ENCODE results near the gene IFI27. TPM values are rescaled to one million over a fixed set of nuclear protein-coding genes. Genes with fewer than 3 reads are reported as not detected.

The IFI27 gene
- total RNA-seq, 2 donors from 2014 or later: 140 to 229 TPM

DNA sequence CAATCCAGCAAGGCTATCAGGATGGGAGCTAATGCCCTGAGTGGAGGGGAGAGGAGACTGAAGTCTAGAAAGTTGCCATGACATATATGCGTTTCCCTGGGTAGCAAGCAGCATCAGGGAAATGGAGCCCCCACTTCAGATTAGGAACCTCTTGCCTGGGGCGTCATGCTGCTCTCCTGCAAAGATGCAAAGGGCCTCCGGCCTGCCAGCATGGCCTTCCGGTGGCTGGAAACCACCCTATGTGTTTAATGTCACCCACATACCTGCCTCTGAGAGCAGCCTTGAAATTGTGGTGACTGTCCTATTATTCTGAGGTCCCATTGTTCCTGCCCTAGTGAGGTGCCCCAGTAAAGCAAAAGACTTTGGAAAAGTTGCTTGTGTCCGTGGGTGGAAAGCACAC lies 28.9 kb downstream of the IFI27 start:
- Histone ChIP-seq H3K27ac (no peak overlapping the region), H3K36me3 (no peaks in the 10 kb centered on the region), H3K4me3 (no peak overlapping the region), H3K9me3 (no peaks in the 10 kb centered on the region), H3K27me3 (no peaks in the 10 kb centered on the region), H3K4me1 (no peaks in the 10 kb centered on the region)
- TF ChIP-seq, protein P1, sequence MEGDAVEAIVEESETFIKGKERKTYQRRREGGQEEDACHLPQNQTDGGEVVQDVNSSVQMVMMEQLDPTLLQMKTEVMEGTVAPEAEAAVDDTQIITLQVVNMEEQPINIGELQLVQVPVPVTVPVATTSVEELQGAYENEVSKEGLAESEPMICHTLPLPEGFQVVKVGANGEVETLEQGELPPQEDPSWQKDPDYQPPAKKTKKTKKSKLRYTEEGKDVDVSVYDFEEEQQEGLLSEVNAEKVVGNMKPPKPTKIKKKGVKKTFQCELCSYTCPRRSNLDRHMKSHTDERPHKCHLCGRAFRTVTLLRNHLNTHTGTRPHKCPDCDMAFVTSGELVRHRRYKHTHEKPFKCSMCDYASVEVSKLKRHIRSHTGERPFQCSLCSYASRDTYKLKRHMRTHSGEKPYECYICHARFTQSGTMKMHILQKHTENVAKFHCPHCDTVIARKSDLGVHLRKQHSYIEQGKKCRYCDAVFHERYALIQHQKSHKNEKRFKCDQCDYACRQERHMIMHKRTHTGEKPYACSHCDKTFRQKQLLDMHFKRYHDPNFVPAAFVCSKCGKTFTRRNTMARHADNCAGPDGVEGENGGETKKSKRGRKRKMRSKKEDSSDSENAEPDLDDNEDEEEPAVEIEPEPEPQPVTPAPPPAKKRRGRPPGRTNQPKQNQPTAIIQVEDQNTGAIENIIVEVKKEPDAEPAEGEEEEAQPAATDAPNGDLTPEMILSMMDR (IDR thresholded peaks at IDR 0.05): no peak
- DNase-seq (ENCODE audit: low spot score): peak; percentile 43

DNA sequence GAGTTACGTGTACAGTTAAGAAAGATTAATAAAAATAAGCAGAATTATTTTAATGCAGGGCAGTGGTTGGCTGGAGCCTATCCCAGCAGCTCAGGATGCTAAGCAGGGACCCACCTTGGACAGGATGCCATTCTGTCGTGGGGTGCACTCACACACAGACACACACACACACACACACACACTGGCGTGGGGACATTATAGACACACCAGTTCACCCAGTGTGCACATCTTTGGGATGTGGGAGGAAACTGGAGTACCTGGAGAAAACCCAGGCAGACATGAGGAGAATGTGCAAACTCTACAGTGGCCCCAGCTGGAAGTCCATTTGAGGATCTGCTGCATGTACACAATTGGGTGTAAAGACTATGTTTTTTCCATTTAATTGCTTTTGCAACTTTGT lies 31.7 kb downstream of the IFI27 start:
- Histone ChIP-seq H3K9me3 (no peaks in the 10 kb centered on the region), H3K27ac (no peak overlapping the region), H3K4me3 (no peak overlapping the region), H3K27me3 (no peaks in the 10 kb centered on the region), H3K4me1 (no peaks in the 10 kb centered on the region), H3K36me3 (no peaks in the 10 kb centered on the region)
- peak; percentile 30 for DNase-seq (ENCODE audit: low spot score)
- TF ChIP-seq, protein P1 (IDR thresholded peaks at IDR 0.05): no peak

DNA sequence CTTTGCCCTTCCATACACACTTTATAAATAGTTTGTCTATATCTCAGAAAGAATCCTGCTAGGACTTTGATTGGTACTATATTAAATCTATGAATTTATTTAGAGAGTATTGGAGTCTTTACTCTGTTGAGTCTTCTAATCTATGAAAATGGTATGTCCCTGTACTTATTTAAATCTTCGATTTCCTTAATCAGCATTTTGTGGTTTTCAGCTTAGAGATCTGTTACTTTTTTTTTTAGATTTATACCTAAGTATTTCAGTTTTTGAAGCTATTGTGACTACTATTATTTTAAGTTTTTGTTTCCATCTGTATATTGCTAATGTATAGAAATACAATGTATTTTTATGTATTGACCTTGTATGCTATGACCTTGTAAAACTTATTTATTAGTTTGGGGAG lies 32.3 kb downstream of the IFI27 start:
- Histone ChIP-seq H3K27ac (no peak overlapping the region), H3K27me3 (no peaks in the 10 kb centered on the region), H3K36me3 (no peaks in the 10 kb centered on the region), H3K4me3 (no peak overlapping the region), H3K9me3 (no peaks in the 10 kb centered on the region), H3K4me1 (no peaks in the 10 kb centered on the region)
- TF ChIP-seq, protein P1 (IDR thresholded peaks at IDR 0.05): no peak
- no peak for DNase-seq (ENCODE audit: low spot score)

DNA sequence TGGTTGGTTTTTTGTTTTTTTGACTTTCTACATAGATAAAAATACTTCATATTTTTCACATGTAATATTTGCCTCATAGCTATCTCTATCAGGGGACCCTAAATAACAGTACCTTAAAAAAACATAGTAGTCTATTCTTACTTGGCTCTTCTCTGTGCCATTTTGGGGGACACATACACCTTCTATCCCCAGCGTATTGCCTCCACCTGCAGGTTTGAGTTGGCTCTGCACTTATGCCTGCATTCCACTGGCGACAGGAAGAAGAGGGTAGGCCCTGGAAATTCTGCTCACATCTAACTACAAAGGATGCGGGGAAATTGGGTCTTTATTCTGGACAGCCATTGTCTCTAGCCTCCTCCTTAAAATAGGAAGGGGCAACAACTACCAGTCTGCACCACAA lies 32.7 kb downstream of the IFI27 start:
- TF ChIP-seq, protein P1 (IDR thresholded peaks at IDR 0.05): no peak
- DNase-seq (ENCODE audit: low spot score): no peak
- no peaks in the 10 kb centered on the region for H3K9me3 ChIP-seq

DNA sequence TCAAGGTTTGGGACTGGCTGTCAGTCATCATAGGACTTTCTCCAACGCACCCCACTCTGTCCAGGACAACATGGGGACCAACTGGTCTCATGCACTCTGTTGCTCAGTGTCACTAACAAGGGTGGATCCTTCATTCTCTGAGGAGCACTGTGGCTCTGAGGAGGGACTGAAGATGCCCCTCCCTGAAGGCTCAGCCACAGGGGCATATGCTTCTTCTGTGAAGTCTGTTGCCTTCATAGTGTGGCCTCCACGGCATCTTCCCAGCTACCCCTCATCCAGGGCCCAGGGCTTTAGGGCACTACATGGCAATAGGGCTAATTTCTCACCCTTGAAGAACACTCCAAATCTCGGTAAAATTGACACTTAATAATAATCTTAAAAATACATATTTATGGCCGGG lies 33.2 kb downstream of the IFI27 start:
- TF ChIP-seq, protein P1 (IDR thresholded peaks at IDR 0.05): no peak
- H3K9me3 ChIP-seq: no peaks in the 10 kb centered on the region
- DNase-seq (ENCODE audit: low spot score): peak; percentile 5
- H3K4me3 ChIP-seq: no peak overlapping the region
- H3K36me3 ChIP-seq: no peaks in the 10 kb centered on the region
- H3K27ac ChIP-seq: no peak overlapping the region
- no peaks in the 10 kb centered on the region for H3K4me1 ChIP-seq
- no peaks in the 10 kb centered on the region for H3K27me3 ChIP-seq

More for the DNA sequence above, 32.7 kb downstream of the IFI27 start:
- Histone ChIP-seq H3K36me3 (no peaks in the 10 kb centered on the region), H3K27me3 (no peaks in the 10 kb centered on the region), H3K27ac (no peak overlapping the region), H3K4me1 (no peaks in the 10 kb centered on the region), H3K4me3 (no peak overlapping the region)

DNA sequence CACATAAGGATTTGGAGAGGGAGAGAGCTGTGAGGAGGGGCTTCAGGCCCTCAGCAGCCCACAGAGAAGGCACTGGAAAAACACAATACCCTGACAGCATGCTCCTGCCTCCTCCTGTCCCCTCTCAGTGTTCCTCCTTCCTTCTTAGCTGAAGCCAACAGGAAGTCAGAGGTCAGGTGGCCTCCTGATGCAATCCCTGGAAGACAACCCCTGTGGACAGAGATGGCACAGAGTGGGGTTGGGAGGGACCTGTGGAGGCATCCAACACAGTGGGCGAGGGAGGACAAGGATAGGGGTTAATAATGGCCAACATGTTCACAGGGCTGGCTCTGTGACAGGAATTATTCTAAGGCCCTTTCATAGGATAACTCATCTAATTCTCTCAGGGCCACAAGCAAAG lies 34.2 kb downstream of the IFI27 start:
- DNase-seq (ENCODE audit: low spot score): peak; percentile 48
- H3K9me3 ChIP-seq: no peaks in the 10 kb centered on the region
- no peak overlapping the region for H3K27ac ChIP-seq
- H3K4me1 ChIP-seq: no peaks in the 10 kb centered on the region
- H3K4me3 ChIP-seq: no peak overlapping the region
- no peaks in the 10 kb centered on the region for H3K27me3 ChIP-seq
- TF ChIP-seq, protein P1 (IDR thresholded peaks at IDR 0.05): no peak
- H3K36me3 ChIP-seq: no peaks in the 10 kb centered on the region

All from right atrium auricular region (tissue), 2 donors.